Left ventricle myocardium inferior (tissue), 1 donor: Measurements from ENCODE around the gene FHIT. TPM values are rescaled to one million over a fixed set of nuclear protein-coding genes. Genes with fewer than 3 reads are reported as not detected.

ENCODE experiments used
- DNase-seq: peaks from one replicate; pipeline ENCODE4 v3.0.0-alpha.2; 2020
- H3K27ac ChIP-seq: fragments of 200-600 bp; replicated peaks from 2 replicates; pipeline ENCODE4 v1.8.0; 2021
- H3K27me3 ChIP-seq: fragments of 200-600 bp; 2 replicates; pipeline ENCODE4 v1.8.0; 2021; ENCODE audit warnings: low read depth
- H3K36me3 ChIP-seq: fragments of 200-600 bp; 2 replicates; pipeline ENCODE4 v1.8.0; 2021
- H3K4me1 ChIP-seq: fragments of 200-600 bp; 2 replicates; pipeline ENCODE4 v1.8.0; 2021
- H3K4me3 ChIP-seq: fragments of 200-600 bp; 2 replicates; pipeline ENCODE4 v1.8.0; 2021; ENCODE audit warnings: mild to moderate bottlenecking, moderate library complexity
- H3K9me3 ChIP-seq: fragments of 200-600 bp; replicated peaks from 2 replicates; pipeline ENCODE4 v1.8.0; 2021
- CTCF ChIP-seq: fragments of 200-600 bp; IDR thresholded peaks from 2 replicates; pipeline ENCODE4 v1.8.0; 2021; ENCODE audit warnings: antibody characterized with exemption, mild to moderate bottlenecking, borderline replicate concordance
- intact Hi-C: fragments of 100-400 bp; cut with micrococcal nuclease; formaldehyde crosslinking; loops from one replicate; pipeline ENCODE4 v1.11.0; 2022
- total RNA-seq: library from RNA; stranded (reverse); fragmentation: NEBNext Ultra II Directional; extraction: Animal tissue kit (Norgen Biotek cat#: 25700); gene quantifications from one replicate; pipeline ENCODE4 v1.2.1, GENCODE V29; 2021
- donor health status: DM: no; HTN: yes; CAD: no; lungs with severe emphysema.

FHIT gene
- total RNA-seq, 1 donor from 2014 or later = 16.0 TPM

- no peaks in the 10 kb centered on the region for H3K4me1 ChIP-seq
- no peak overlapping the region for H3K27ac ChIP-seq
- H3K36me3 ChIP-seq = no peaks in the 10 kb centered on the region
- no peaks in the 10 kb centered on the region for H3K27me3 ChIP-seq
- H3K9me3 ChIP-seq = peaks cover 5% of the 10 kb centered on the region
- intact Hi-C loops = no loop called here
- no peak for DNase-seq
- no peak overlapping the region for H3K4me3 ChIP-seq
- TF ChIP-seq CTCF = no peak
These were observed 190.0 kb downstream of the FHIT start for GRCh38 chr3:61061092-61061723.

GRCh38 chr3:61060411-61060861, 190.8 kb downstream of the FHIT start:
- Histone ChIP-seq H3K27me3 (no peaks in the 10 kb centered on the region), H3K36me3 (no peaks in the 10 kb centered on the region)
- intact Hi-C loops = no loop called here

GRCh38 chr3:61058836-61059235, 192.4 kb downstream of the FHIT start:
- Histone ChIP-seq H3K36me3 (no peaks in the 10 kb centered on the region), H3K9me3 (no peaks in the 10 kb centered on the region), H3K27me3 (no peaks in the 10 kb centered on the region), H3K27ac (no peak overlapping the region), H3K4me3 (no peak overlapping the region), H3K4me1 (no peaks in the 10 kb centered on the region)
- intact Hi-C loops = no loop called here
- DNase-seq = no peak
- no peak for TF ChIP-seq CTCF

More at GRCh38 chr3:61060411-61060861, 190.8 kb downstream of the FHIT start:
- Histone ChIP-seq H3K4me3 (no peak overlapping the region), H3K9me3 (peaks cover 5% of the 10 kb centered on the region), H3K4me1 (no peaks in the 10 kb centered on the region), H3K27ac (no peak overlapping the region)
- TF ChIP-seq CTCF = no peak
- DNase-seq = no peak

- no peaks in the 10 kb centered on the region for H3K27me3 ChIP-seq
- intact Hi-C loops = no loop called here
- H3K27ac ChIP-seq = no peak overlapping the region
- H3K9me3 ChIP-seq = no peaks in the 10 kb centered on the region
- no peak overlapping the region for H3K4me3 ChIP-seq
- no peaks in the 10 kb centered on the region for H3K36me3 ChIP-seq
- H3K4me1 ChIP-seq = no peaks in the 10 kb centered on the region
- no peak for DNase-seq
- no peak for TF ChIP-seq CTCF
These were observed 193.8 kb downstream of the FHIT start for GRCh38 chr3:61057464-61057863.

- no peak for DNase-seq
- no peaks in the 10 kb centered on the region for H3K27me3 ChIP-seq
- TF ChIP-seq CTCF = no peak
- no peaks in the 10 kb centered on the region for H3K9me3 ChIP-seq
- H3K27ac ChIP-seq = no peak overlapping the region
- intact Hi-C loops = no loop called here
- H3K4me1 ChIP-seq = no peaks in the 10 kb centered on the region
- no peaks in the 10 kb centered on the region for H3K36me3 ChIP-seq
- no peak overlapping the region for H3K4me3 ChIP-seq
These were observed 195.8 kb downstream of the FHIT start for GRCh38 chr3:61055447-61055846.
